ENCODE data around the gene C5orf52.
"Not testable (repeated sequence)": the region's sequence is repeated elsewhere in the genome, so short reads cannot be mapped to it uniquely, and the experiment has no call there.

C5orf52 gene

GRCh38 chr5:157679801-157680200 lies 8.5 kb downstream of the C5orf52 start:
- DNase-seq: no peak

- DNase-seq: no peak
Observed at GRCh38 chr5:157680239-157680638, 8.9 kb downstream of the C5orf52 start.

DNA sequence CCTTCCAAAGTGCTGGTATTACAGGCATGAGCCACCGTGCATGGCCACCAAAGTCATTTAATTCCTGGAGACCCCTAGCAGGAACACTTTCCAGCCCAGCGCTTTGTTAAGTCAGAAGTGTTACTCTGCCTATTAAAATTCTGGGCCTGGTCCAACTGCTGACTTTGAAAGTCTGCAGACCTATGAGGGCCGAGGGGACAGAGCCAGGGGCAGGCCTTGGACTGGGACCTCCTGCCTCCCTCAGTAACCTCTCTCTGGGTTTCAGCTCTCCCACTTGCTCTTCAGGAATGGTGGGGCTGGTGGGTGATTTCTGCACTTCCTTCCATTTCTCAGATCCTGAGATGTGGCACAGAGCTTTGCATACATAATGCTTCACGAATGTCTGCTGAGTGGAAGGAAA lies 9.7 kb downstream of the C5orf52 start:
- DNase-seq: no peak

- DNase-seq: no peak
Observed at GRCh38 chr5:157682257-157682656, 10.9 kb downstream of the C5orf52 start.

DNA sequence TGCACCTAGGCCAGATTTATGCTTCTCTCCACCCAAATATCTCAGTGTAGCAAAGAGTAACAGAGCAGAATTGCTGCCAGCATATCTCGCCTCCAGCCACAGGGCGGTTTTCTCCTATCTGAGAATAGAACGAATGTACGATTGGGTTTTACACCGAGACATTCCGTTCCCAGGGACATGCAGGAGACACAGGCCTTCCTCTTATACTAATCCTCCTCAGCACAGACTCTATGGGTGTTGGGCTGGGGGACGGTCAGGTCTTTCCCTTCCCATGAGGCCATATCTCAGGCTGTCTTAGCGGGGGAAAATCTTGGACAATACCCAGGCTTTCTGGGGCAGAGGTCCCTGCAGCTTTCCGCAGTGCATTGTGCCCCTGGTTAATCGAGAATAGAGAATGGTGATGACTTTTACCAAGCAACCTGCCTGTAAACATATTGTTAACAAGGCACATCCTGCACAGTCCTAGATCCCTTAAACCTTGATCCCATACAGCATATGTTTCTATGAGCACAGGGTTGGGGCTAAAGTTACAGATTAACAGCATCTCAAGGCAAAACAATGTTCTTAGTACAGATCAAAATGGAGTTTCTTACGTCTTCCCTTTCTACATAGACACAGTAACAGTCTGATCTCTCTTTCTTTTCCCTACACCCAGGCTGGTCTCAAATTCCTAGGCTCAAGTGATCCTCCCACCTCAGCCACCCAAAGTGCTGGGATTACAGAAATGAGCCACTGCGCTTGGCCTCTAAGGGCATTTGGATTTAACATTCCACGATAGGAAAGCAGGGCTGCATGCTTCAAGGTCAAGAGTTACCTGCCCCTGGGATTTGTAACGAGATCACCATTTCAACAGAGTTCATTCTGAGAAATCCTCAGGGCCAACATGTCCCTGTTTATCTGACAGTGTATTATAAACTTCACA lies 15.2 kb downstream of the C5orf52 start:
- not testable (repeated sequence) for DNase-seq

DNA sequence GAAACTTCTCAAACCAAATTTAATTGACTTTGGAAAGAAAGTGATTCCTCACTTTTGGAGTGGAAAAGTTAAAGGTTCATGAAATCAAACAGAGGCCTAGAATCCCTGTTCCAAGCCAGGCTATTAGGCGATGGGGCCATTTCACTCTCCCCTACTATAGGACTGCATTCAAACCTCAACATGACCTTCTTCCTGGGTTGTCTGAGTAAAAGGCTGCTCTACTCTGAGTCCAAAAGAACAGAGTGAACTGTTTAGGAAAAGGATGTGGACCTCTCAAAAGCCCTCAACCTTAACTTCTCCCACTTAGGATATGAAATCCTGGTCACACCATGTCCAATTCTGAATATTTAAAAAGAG lies 15.8 kb downstream of the C5orf52 start:
- DNase-seq: no peak

DNA sequence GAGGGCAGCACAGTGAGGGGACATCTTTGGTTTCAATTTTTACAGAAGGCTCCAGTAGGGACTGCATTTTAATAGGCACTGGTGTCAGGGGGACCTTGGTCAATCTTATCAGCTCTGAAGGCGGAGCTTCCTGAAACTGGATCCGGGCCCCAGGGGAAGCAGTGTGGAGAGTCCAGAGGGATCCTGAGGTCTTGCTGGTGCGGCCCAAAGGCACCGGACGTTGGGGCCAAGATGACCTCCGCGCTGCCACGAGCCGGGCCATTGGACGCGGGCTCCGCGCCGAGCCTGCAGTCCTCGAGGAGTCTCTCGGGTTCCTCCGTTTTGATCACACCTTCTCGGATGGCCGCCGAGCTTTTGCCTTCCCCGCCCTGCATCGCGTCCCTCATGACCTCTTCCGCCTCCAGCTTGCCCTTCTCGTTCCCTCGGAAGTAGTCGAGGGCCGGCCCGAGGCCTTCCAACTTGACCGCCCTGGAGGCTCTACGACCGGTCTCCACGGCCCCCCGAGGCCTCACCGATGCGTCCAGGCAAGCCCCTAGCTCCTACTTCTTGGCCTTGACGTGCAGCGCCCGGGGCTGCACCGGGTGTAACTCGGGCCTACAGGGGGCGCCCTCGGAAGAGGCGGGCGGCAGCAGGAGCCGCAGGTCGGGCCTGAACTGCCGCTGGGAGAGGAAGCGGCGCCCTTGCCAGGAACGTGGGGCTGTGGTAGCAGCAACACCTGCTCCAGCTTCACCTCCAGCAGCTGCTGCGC lies 18.8 kb downstream of the C5orf52 start:
- DNase-seq: no peak

DNA sequence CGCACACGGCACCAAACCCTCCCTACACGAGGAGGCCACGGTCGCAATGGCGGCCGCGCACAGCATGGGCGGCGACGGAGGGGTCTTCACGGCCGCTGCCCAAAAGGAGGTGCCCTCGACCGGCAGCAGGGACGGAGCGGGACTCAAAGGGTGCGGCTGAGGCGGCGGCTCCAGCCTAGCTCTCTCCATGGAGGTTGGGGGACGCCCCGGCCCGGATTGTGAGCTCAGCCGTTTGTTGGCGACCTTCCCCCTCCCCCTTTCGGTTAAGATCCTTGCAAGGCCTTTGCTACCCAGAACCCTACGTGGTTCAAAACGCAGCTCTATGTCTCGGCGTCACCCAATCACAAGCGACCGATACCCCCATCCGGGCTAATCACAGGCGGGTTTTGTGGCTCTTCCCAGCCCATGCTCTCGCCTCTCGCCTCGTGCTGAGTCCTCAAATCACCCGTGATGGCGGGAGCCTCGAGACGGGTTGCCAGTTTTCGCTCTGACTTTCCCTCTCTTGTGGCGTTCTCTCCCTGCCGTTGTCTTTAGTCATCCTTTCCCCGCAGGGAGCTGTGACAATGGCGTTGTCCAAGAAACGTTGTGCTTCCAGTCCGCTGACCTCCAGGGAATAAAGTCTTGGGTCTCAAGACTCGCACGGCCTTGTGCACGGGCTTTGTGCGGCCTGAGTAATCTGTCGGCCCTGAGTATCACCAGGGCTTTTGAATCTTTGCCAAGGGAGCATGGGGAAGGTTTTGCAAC lies 19.5 kb downstream of the C5orf52 start:
- DNase-seq: no peak

DNA sequence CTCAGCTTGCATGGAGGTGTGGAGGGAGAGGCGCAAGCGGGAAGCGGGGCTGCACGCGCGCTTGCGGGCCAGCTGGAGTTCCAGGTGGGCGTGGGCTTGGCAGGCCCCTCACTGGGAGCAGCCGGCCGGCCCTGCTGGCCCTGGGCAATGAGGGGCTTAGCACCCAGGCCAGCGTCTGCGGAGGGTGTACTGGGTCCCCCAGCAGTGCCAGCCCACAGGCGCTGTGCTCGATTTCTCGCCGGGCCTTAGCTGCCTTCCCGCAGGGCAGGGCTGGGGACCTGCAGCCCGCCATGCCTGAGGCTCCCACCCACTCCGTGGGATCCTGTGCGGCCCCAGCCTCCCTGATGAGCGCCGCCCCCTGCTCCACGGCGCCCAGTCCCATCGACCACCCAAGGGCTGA lies 22.5 kb downstream of the C5orf52 start:
- not testable (repeated sequence) for DNase-seq

- DNase-seq: not testable (repeated sequence)
Observed at GRCh38 chr5:157696154-157696553, 24.8 kb downstream of the C5orf52 start.

DNA sequence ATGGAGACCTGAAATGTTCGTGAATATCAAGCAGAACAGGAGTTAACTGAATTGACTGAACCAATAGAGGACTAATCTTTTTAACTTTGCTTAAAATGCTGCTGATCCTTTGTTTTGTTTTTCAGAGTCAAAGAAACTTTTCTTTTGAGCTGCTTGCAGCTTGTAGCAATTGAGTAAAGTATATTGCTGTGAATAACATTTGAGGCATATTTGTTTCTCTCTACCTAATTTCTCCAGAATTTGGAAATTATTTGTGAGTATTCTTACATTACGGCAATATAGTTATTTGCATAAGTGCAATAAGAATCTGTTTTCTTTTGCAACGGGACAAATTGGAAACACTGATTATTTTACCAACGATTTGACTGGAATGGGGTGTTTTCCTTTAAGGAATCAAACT lies 27.3 kb downstream of the C5orf52 start:
- DNase-seq: not testable (repeated sequence)

DNA sequence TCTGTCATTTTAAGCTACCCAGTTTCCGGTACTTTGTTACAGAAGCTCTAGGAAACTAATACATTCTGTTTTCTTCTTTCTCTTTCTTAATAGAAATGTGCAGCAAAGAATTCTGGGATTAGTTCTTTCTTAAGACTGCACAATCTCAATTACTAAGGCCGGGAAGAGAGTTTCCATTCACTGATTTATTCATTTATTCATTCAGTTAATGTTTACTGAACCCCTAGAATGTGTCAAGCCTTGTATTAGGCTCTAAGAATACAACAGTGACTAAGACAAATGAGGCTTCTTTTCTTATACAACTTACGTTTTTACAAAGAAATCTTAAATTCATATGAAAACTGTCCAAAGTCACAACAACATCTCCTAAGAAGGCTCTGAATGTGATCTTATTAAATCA lies 32.4 kb downstream of the C5orf52 start:
- no peak for DNase-seq

DNA sequence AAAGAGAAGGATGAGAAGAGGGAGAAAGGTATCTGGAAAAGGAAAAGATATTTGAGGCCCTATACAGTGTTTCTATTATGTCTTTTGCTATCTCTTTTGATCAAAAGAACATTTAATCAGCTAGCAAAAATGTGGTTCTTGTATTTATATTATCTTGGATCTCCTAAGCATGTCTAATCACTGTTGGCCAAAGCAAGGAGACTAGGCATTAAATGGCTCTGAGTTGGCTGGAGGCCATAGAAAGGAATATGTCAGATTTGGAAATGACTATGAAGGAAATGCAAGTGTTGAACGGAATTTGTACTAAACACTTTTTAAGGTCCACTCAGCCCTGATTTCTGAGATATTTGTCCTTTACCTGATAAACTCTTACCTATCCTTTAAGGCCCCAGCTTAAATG lies 37.5 kb downstream of the C5orf52 start:
- DNase-seq: no peak

DNA sequence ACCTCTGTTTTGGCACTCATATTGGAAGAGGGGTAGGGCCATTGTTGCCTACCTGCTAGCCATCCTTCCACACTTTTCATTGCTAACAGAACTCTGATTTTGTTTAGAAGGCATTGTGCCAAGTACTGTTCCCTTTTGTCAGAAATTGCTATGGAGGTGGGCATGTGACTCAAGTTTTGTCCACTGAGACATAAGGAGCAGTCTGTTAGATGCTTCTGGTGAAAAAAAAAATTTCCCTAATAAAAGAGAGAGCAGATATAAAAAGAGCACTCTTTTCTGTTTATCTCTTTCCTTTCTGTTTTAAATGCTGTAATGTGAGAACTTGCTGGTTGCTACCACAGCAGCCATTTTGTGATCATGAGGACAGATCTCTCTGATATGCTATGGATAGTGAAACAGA lies 38.0 kb downstream of the C5orf52 start:
- no peak for DNase-seq

- no peak for DNase-seq
Observed at GRCh38 chr5:157710431-157710830, 39.1 kb downstream of the C5orf52 start.

DNA sequence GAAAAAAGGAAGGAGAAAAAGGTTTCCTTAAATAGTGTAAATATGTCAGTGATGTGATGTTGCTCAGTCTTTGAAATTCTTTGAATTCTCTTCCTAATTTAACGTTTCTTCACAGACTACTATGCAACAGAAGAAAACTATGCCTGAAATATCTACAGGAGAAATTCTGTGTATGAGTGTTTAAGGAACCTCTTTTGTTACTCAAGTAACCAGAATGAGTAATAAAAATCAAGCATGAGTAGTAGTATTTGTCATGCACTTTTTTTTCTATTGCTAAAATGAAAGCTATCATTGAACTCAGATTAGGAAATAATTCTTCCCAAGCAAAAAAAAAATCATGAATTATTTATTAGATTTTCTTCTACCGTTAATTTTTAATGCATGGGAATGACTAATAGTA lies 39.5 kb downstream of the C5orf52 start:
- DNase-seq: no peak

- DNase-seq: no peak
Observed at GRCh38 chr5:157713830-157714595, 42.7 kb downstream of the C5orf52 start.

DNA sequence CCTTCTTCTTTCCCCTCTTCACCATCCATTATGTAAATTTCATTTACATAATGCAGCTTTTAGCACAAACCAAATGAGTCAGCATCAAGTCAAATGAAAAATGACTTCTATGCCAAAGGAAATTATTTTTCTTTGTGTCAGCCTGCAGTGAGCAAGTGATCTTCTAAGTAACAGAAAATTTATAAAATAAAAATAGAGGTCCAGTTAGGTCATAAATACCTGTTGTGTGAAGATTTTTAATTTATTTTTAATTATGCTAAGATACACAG lies 43.2 kb downstream of the C5orf52 start:
- no peak for DNase-seq

GRCh38 chr5:157718519-157718918 lies 47.2 kb downstream of the C5orf52 start:
- no peak for DNase-seq

- no peak for DNase-seq
Observed at GRCh38 chr5:157719245-157719644, 47.9 kb downstream of the C5orf52 start.

DNA sequence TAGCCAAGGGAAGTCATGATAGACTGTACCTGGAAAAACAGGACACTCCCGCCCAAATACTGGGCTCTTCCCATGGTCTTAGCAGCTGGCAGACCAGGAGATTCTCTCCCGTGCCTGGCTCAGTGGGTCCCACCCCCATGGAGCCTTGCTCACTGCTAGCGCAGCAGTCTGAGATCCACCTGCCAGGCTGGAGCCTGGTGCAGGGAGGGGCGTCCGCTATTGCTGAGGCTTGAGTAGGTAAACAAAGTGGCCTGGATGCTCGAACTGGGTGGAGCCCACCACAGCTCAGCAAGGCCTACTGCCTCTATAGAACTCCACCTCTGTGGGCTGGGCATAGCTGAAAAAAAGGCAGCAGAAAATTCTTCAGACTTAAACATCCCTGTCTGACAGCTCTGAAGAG lies 49.8 kb downstream of the C5orf52 start:
- no peak for DNase-seq

GRCh38 chr5:157722895-157723294 lies 51.6 kb downstream of the C5orf52 start:
- not testable (repeated sequence) for DNase-seq

DNA sequence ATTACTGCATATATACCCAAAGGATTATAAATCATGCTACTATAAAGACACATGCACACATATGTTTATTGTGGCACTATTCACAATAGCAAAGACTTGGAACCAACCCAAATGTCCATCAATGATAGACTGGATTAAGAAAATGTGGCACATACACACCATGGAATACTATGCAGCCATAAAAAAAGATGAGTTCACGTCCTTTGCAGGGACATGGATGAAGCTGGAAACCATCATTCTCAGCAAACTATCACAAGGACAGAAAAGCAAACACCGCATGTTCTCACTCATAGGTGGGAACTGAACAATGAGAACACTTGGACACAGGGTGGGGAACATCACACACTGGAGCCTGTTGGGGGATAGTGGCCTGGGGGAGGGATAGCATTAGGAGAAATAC lies 55.3 kb downstream of the C5orf52 start:
- DNase-seq: not testable (repeated sequence)
